Renal cortex interstitium (tissue), 15 donors: ENCODE results near the gene CHIC1. TPM values are rescaled to one million over a fixed set of nuclear protein-coding genes. Genes with fewer than 3 reads are reported as not detected.
A peak's percentile ranks its signal among the peaks of the same experiment; 100 is the strongest.
"Not testable (repeated sequence)": the region's sequence is repeated elsewhere in the genome, so short reads cannot be mapped to it uniquely, and the experiment has no call there.

ENCODE experiments used
- DNase-seq, 11 donors: peaks; one replicate each; pipeline ENCODE4 v3.0.0-alpha.2; 2013; ENCODE audit warnings: low read depth in 9 of 11, low spot score in 4 of 11; ENCODE audit errors: extremely low read depth in 1 of 11
- long read RNA-seq, 16 experiments: transcript quantifications; one replicate each; lab custom pipeline, GENCODE V29; 2026
- polyA plus RNA-seq, 3 donors: library from polyadenylated mRNA; unstranded; fragments of 120-200 nt; gene quantifications; one replicate each; pipeline ENCODE4 v1.2.1, GENCODE V29; 2013; ENCODE audit not compliant: insufficient read length in 3 of 3

Gene CHIC1
- 10 to 100 TPM in 2 of 3 donors, 1 to 10 TPM in 1; 8.5 to 12.8 (median 10.1) TPM for polyA plus RNA-seq
- long read RNA-seq, donor 1, full-length matches to known transcripts = 3 of 3 reads
- long read RNA-seq, donor 1, partial matches to known transcripts = 0 of 3 reads
- long read RNA-seq, donor 1, other reads (novel, unspliced or antisense) = 0 of 3 reads
- long read RNA-seq, donor 2, full-length matches to known transcripts = 1 of 1 reads
- long read RNA-seq, donor 2, partial matches to known transcripts = 0 of 1 reads
- long read RNA-seq, donor 2, other reads (novel, unspliced or antisense) = 0 of 1 reads
- long read RNA-seq, donor 3, full-length matches to known transcripts = 1 of 1 reads
- long read RNA-seq, donor 3, partial matches to known transcripts = 0 of 1 reads
- long read RNA-seq, donor 3, other reads (novel, unspliced or antisense) = 0 of 1 reads
- long read RNA-seq, donor 4, full-length matches to known transcripts = 1 of 1 reads
- long read RNA-seq, donor 4, partial matches to known transcripts = 0 of 1 reads
- long read RNA-seq, donor 4, other reads (novel, unspliced or antisense) = 0 of 1 reads
- long read RNA-seq, donor 5, full-length matches to known transcripts = 4 of 4 reads
- long read RNA-seq, donor 5, partial matches to known transcripts = 0 of 4 reads
- long read RNA-seq, donor 5, other reads (novel, unspliced or antisense) = 0 of 4 reads
- long read RNA-seq, donor 6, full-length matches to known transcripts = 1 of 1 reads
- long read RNA-seq, donor 6, partial matches to known transcripts = 0 of 1 reads
- long read RNA-seq, donor 6, other reads (novel, unspliced or antisense) = 0 of 1 reads
- long read RNA-seq, donor 7, full-length matches to known transcripts = 1 of 1 reads
- long read RNA-seq, donor 7, partial matches to known transcripts = 0 of 1 reads
- long read RNA-seq, donor 7, other reads (novel, unspliced or antisense) = 0 of 1 reads
- long read RNA-seq, donor 8, full-length matches to known transcripts = 1 of 1 reads
- long read RNA-seq, donor 8, partial matches to known transcripts = 0 of 1 reads
- long read RNA-seq, donor 8, other reads (novel, unspliced or antisense) = 0 of 1 reads
- long read RNA-seq, donor 9, full-length matches to known transcripts = 1 of 1 reads
- long read RNA-seq, donor 9, partial matches to known transcripts = 0 of 1 reads
- long read RNA-seq, donor 9, other reads (novel, unspliced or antisense) = 0 of 1 reads
- long read RNA-seq, donor 10 = 0 reads
- long read RNA-seq, donor 11, full-length matches to known transcripts = 4 of 4 reads
- long read RNA-seq, donor 11, partial matches to known transcripts = 0 of 4 reads
- long read RNA-seq, donor 11, other reads (novel, unspliced or antisense) = 0 of 4 reads
- long read RNA-seq, donor 12 = 0 reads
- long read RNA-seq, donor 13, full-length matches to known transcripts = 1 of 1 reads
- long read RNA-seq, donor 13, partial matches to known transcripts = 0 of 1 reads
- long read RNA-seq, donor 13, other reads (novel, unspliced or antisense) = 0 of 1 reads
- long read RNA-seq, donor 14, full-length matches to known transcripts = 2 of 2 reads
- long read RNA-seq, donor 14, partial matches to known transcripts = 0 of 2 reads
- long read RNA-seq, donor 14, other reads (novel, unspliced or antisense) = 0 of 2 reads
- long read RNA-seq, donor 15, full-length matches to known transcripts = 1 of 1 reads
- long read RNA-seq, donor 15, partial matches to known transcripts = 0 of 1 reads
- long read RNA-seq, donor 15, other reads (novel, unspliced or antisense) = 0 of 1 reads
- long read RNA-seq, donor 16, full-length matches to known transcripts = 3 of 3 reads
- long read RNA-seq, donor 16, partial matches to known transcripts = 0 of 3 reads
- long read RNA-seq, donor 16, other reads (novel, unspliced or antisense) = 0 of 3 reads

- peak in 8 of 11 donors; percentile 30 to 63 (median 50) for DNase-seq
Observed at GRCh38 chrX:73562984-73563737, at the start of gene CHIC1. Gene CHIC1, plus strand, starts transcription at chrX:73563197. Its CDS starts 88 bp downstream, at chrX:73563285.

- not testable (repeated sequence) for DNase-seq
Observed at GRCh38 chrX:73522823-73523222, 40.2 kb upstream of the CHIC1 start.

- DNase-seq = no peak
Observed at GRCh38 chrX:73524906-73525305, 38.1 kb upstream of the CHIC1 start.

GRCh38 chrX:73525928-73526690 is 36.9 kb upstream of the CHIC1 start:
- DNase-seq = no peak

- not testable (repeated sequence) for DNase-seq
Observed at GRCh38 chrX:73531655-73532054, 31.3 kb upstream of the CHIC1 start.

- no peak for DNase-seq
Observed at GRCh38 chrX:73556159-73556558, 6.8 kb upstream of the CHIC1 start.

- no peak for DNase-seq
Observed at GRCh38 chrX:73561801-73562200, 1.2 kb upstream of the CHIC1 start.

GRCh38 chrX:73562458-73562857 is 539 bp upstream of the CHIC1 start:
- DNase-seq = no peak

GRCh38 chrX:73563738-73564068 is 706 bp downstream of the CHIC1 start:
- DNase-seq = no peak

- no peak for DNase-seq
Observed at GRCh38 chrX:73577361-73577760, 14.4 kb downstream of the CHIC1 start.

GRCh38 chrX:73581002-73581628 is 18.1 kb downstream of the CHIC1 start:
- no peak for DNase-seq

- not testable (repeated sequence) for DNase-seq
Observed at GRCh38 chrX:73597758-73598157, 34.8 kb downstream of the CHIC1 start.

- DNase-seq = no peak
Observed at GRCh38 chrX:73615022-73615421, 52.0 kb downstream of the CHIC1 start.

GRCh38 chrX:73641669-73642068 is 78.7 kb downstream of the CHIC1 start:
- not testable (repeated sequence) for DNase-seq

- DNase-seq = no peak
Observed at GRCh38 chrX:73647212-73647611, 84.2 kb downstream of the CHIC1 start.

GRCh38 chrX:73647632-73648322 is 84.8 kb downstream of the CHIC1 start:
- no peak for DNase-seq
